GM19240 (cell line): Measurements from ENCODE around the gene NDUFAF8.
A peak's percentile ranks its signal among the peaks of the same experiment; 100 is the strongest.
"Not testable (repeated sequence)": the region's sequence is repeated elsewhere in the genome, so short reads cannot be mapped to it uniquely, and the experiment has no call there.

Experiments used
- DNase-seq: peaks from one replicate; pipeline ENCODE4 v3.0.0; 2011; ENCODE audit warnings: low spot score; ENCODE audit not compliant: insufficient read length

NDUFAF8 gene

GRCh38 chr17:81222906-81223761 is 16.0 kb upstream of the NDUFAF8 start, which contains the start of gene CEP131:
CEP131 (minus strand) TSS chr17:81222965; CDS start chr17:81220056, 2,909 bp downstream.
- DNase-seq, result peak; percentile 99

- DNase-seq, result no peak
These were observed 15.4 kb upstream of the NDUFAF8 start for GRCh38 chr17:81223762-81224130.

- not testable (repeated sequence) for DNase-seq
These were observed 11.5 kb upstream of the NDUFAF8 start for GRCh38 chr17:81227630-81228029.

GRCh38 chr17:81228420-81228819 is 10.7 kb upstream of the NDUFAF8 start:
- DNase-seq, result no peak

- no peak for DNase-seq
These were observed 10.1 kb upstream of the NDUFAF8 start for GRCh38 chr17:81228834-81229665.

GRCh38 chr17:81229666-81229920 is 9.5 kb upstream of the NDUFAF8 start:
- DNase-seq, result no peak

GRCh38 chr17:81230043-81230820 is 8.9 kb upstream of the NDUFAF8 start:
- DNase-seq, result no peak

- DNase-seq, result no peak
These were observed 7.9 kb upstream of the NDUFAF8 start for GRCh38 chr17:81231121-81231645.

- no peak for DNase-seq
These were observed 7.1 kb upstream of the NDUFAF8 start for GRCh38 chr17:81231766-81232581.

- DNase-seq, result no peak
These were observed 6.4 kb upstream of the NDUFAF8 start for GRCh38 chr17:81232616-81233241.

- no peak for DNase-seq
These were observed 5.8 kb upstream of the NDUFAF8 start for GRCh38 chr17:81233316-81233715.

- no peak for DNase-seq
These were observed 5.2 kb upstream of the NDUFAF8 start for GRCh38 chr17:81233811-81234505.

- DNase-seq, result no peak
These were observed 4.6 kb upstream of the NDUFAF8 start for GRCh38 chr17:81234506-81234855.

- DNase-seq, result no peak
These were observed 3.9 kb upstream of the NDUFAF8 start for GRCh38 chr17:81234940-81235821.

GRCh38 chr17:81235822-81236740 is 3.0 kb upstream of the NDUFAF8 start:
- no peak for DNase-seq

GRCh38 chr17:81236784-81237183 is 2.3 kb upstream of the NDUFAF8 start:
- DNase-seq, result no peak

GRCh38 chr17:81237591-81238489 is 1.3 kb upstream of the NDUFAF8 start:
- DNase-seq, result no peak
